Lower leg skin (tissue), 4 donors: Measurements from ENCODE around the gene MED20. TPM values are rescaled to one million over a fixed set of nuclear protein-coding genes. Genes with fewer than 3 reads are reported as not detected.

Source experiments
- DNase-seq, 2 donors: peaks; one replicate each; pipeline ENCODE4 v3.0.0-alpha.2; 2019; ENCODE audit warnings: low spot score in 2 of 2
- H3K4me3 ChIP-seq: fragments of 200-600 bp; sonication (generic); 2 replicates; pipeline ENCODE4 v1.5.1; 2017; ENCODE audit warnings: mild to moderate bottlenecking, low read depth; ENCODE audit not compliant: poor library complexity, severe bottlenecking
- POLR2A ChIP-seq, 2 donors: fragments of 450-650 bp; IDR thresholded peaks; one replicate each; pipeline ENCODE4 v1.6.1; 2016 to 2017; ENCODE audit warnings: antibody characterized with exemption in 2 of 2, mild to moderate bottlenecking in 1 of 2, moderate library complexity in 1 of 2
- WGBS, 2 donors: methylation state at CpG; one replicate each; pipeline ENCODE4 v1.1.5; 2018; 5-methylcytosine and 5-hydroxymethylcytosine counted together
- intact Hi-C: fragments of 100-400 bp; cut with DNase I; formaldehyde crosslinking; loops from one replicate; pipeline ENCODE4 v1.15.0; 2023; ENCODE audit warnings: low total_unique reads
- total RNA-seq, 4 donors: library from RNA; depleted of rRNA; stranded (reverse); fragments of >200 nt; gene quantifications; one replicate each; pipeline ENCODE4 v1.1.0, GENCODE V29; 2016
- TF ChIP-seq, protein P1 (sequence below), 3 donors: fragments of 450-650 bp; IDR thresholded peaks; one replicate each; pipeline ENCODE4 v1.5.1; 2016; ENCODE audit warnings: antibody characterized with exemption in 3 of 3, mild to moderate bottlenecking in 3 of 3, moderate library complexity in 2 of 3

The MED20 gene
- total RNA-seq, 4 donors from 2014 or later: 5.7 to 11.5 (median 9.8) TPM

DNA sequence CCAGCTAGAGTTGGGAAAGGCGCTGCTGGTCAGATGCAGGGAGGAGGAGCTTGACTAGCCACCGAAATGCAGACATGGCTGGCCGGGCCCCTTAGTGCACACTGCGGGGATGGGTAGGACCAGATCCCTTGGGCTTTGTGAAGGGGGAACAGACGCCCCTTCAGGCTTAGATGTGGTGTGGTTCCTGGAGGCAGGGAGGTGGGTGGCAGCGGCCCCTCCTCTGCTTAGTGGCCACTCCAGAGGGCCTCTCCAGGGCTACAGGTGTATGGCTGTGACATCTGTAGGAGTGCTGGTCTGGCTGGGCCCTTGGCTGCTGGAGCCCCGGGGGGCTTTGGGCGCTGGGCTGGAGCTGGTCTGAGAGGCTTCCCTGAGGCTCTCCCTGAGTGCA, 14.7 kb upstream of the MED20 start:
- WGBS, 2 donors: 64 to 83% methylated on average over 6 of the region's 8 CpGs
- H3K4me3 ChIP-seq: no peak overlapping the region
- DNase-seq: no peak
- intact Hi-C loops: loop anchor here (10.0 kb wide), 1 partner anchor 239 kb away; the partner anchor contains the start of gene GUCA1A
- no peak for TF ChIP-seq POLR2A (IDR thresholded peaks at IDR 0.05)
- TF ChIP-seq, protein P1, sequence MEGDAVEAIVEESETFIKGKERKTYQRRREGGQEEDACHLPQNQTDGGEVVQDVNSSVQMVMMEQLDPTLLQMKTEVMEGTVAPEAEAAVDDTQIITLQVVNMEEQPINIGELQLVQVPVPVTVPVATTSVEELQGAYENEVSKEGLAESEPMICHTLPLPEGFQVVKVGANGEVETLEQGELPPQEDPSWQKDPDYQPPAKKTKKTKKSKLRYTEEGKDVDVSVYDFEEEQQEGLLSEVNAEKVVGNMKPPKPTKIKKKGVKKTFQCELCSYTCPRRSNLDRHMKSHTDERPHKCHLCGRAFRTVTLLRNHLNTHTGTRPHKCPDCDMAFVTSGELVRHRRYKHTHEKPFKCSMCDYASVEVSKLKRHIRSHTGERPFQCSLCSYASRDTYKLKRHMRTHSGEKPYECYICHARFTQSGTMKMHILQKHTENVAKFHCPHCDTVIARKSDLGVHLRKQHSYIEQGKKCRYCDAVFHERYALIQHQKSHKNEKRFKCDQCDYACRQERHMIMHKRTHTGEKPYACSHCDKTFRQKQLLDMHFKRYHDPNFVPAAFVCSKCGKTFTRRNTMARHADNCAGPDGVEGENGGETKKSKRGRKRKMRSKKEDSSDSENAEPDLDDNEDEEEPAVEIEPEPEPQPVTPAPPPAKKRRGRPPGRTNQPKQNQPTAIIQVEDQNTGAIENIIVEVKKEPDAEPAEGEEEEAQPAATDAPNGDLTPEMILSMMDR (IDR thresholded peaks at IDR 0.05): no peak

GRCh38 chr6:41935193-41935574, 14.2 kb upstream of the MED20 start:
- DNase-seq: no peak
- H3K4me3 ChIP-seq: no peak overlapping the region
- intact Hi-C loops: loop anchor here (10.0 kb wide), 1 partner anchor 240 kb away; the partner anchor contains the start of gene GUCA1A
- TF ChIP-seq, protein P1 (IDR thresholded peaks at IDR 0.05): no peak
- no peak for TF ChIP-seq POLR2A (IDR thresholded peaks at IDR 0.05)
- WGBS, 2 donors: 57 to 80% methylated on average over 1 of the region's 1 CpG

DNA sequence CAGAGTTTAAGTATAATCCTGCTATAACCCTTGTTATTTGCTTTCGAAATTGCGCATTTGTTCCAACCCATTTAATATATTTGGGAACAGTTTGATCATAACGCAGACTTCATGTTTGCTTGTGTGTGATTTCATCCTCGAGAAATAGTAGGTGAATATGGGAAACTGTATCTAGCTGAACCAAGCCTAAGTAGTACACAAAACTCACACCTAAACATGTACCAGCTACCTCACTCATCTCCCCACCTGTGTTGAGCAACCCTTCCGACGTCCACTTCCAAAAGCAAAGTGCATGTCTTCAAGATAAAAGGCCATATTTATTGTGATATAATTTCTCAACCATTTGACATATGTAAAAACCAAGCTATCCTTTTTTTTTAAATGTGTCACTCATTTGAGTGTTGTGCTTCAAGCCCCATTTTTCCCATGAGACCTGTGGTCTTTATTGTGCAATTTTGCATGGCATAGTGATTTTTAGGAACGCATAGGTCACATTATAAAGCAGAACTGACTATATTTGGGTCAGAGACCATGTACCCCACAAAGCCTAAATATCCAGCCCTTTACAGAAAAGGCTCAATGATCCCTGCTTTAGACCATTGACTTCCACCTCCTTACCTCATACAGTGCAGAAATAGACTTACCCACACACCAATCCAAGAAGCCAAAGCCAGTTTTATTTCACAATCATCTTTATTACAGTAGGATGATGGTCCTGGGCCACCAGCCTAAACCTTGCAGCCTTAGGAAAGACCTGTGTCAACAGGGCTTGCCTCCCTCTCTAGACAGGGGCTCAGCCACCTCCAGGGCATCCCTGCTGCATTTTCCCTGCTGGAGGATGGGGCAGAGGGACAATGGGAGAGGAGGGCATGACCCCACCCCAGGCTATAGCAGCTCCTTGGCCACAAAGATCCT, 13.6 kb upstream of the MED20 start:
- intact Hi-C loops: loop anchor here (10.0 kb wide), 1 partner anchor 240 kb away; the partner anchor contains the start of gene GUCA1A
- H3K4me3 ChIP-seq: no peak overlapping the region
- no peak for DNase-seq
- no peak for TF ChIP-seq POLR2A (IDR thresholded peaks at IDR 0.05)
- TF ChIP-seq, protein P1 (IDR thresholded peaks at IDR 0.05): no peak
- 74 to 78% methylated on average over 7 of the region's 7 CpGs for WGBS, 2 donors

- WGBS, 2 donors: 91 to 92% methylated on average over 12 to 15 of the region's 15 CpGs
- DNase-seq: no peak
- intact Hi-C loops: loop anchor here (10.0 kb wide), 1 partner anchor 242 kb away; the partner anchor contains the start of gene GUCA1A
Measured at GRCh38 chr6:41932378-41932777, 11.4 kb upstream of the MED20 start.

GRCh38 chr6:41931792-41932191, 10.9 kb upstream of the MED20 start:
- no peak overlapping the region for H3K4me3 ChIP-seq
- WGBS, 2 donors: 43 to 61% methylated on average over 2 of the region's 2 CpGs
- no peak for TF ChIP-seq POLR2A (IDR thresholded peaks at IDR 0.05)
- TF ChIP-seq, protein P1 (IDR thresholded peaks at IDR 0.05): no peak
- intact Hi-C loops: loop anchor here (10.0 kb wide), 1 partner anchor 243 kb away; the partner anchor contains the start of gene GUCA1A
- DNase-seq: no peak

More at GRCh38 chr6:41932378-41932777, 11.4 kb upstream of the MED20 start:
- H3K4me3 ChIP-seq: no peak overlapping the region
- TF ChIP-seq, protein P1 (IDR thresholded peaks at IDR 0.05): no peak
- TF ChIP-seq POLR2A (IDR thresholded peaks at IDR 0.05): no peak
